ENCODE results near the gene KRT40. TPM values are rescaled to one million over a fixed set of nuclear protein-coding genes. Genes with fewer than 3 reads are reported as not detected.

Gene KRT40
- total and polyA plus RNA-seq, 2 of the 4 experiments (the other 2 are of a cell fraction) = not detected

- H3K79me1 ChIP-seq (ENCODE audit: low read depth in 1 of 2, low read length in 2 of 2) = no peaks in the 10 kb centered on the region
- no peak overlapping the region for H3K56ac ChIP-seq (ENCODE audit: extremely low read depth, insufficient read depth, low read length)
- ChIA-PET CTCF (no interaction called here), POLR2A (ENCODE audit: unreplicated experiment) (no interaction called here)
- H3K4me3 ChIP-seq (ENCODE audit: insufficient read depth, low read depth, low read length) = no peak overlapping the region
- dilution Hi-C loops (cut with HindIII; ENCODE audit: low sequenced_read_pairs, unreplicated experiment) = no loop called here
- no peak overlapping the region for H2AK9ac ChIP-seq (replicated peaks; ENCODE audit: low read depth, low read length, poor library complexity)
- no TSS peak for BruUV-seq (replicated peaks)
- no peaks in the 10 kb centered on the region for H3K36me3 ChIP-seq (ENCODE audit: control insufficient read depth, insufficient read depth, low read length)
- H3K14ac ChIP-seq (replicated peaks; ENCODE audit: low read depth, low read length) = no peak overlapping the region
- 87% methylated on average over 11 of the region's 13 CpGs; no CpG with 5 or more reads in 1 of the 2 experiments for WGBS, 2 experiments (ENCODE audit: extremely low coverage in 2 of 2, insufficient read length in 1 of 2)
- no peak overlapping the region for H3K9ac ChIP-seq (ENCODE audit: low read depth, low read length)
- H3K4me2 ChIP-seq (ENCODE audit: low read depth, low read length) = no peak overlapping the region
- no peak overlapping the region for H2BK5ac ChIP-seq (ENCODE audit: low read depth, low read length, poor library complexity, severe bottlenecking)
- ATAC-seq (ENCODE audit: low read depth) = no peak
- peaks cover 5% of the 10 kb centered on the region for H3K4me1 ChIP-seq (ENCODE audit: control insufficient read depth, insufficient read depth, low read length)
- H3K23ac ChIP-seq (ENCODE audit: low read depth, low read length) = no peak overlapping the region
- H3K9me3 ChIP-seq (ENCODE audit: control insufficient read depth, insufficient read depth, low read length) = no peaks in the 10 kb centered on the region
- no peak overlapping the region for H4K5ac ChIP-seq (ENCODE audit: low read depth, low read length)
- H4K8ac ChIP-seq (ENCODE audit: low read depth in 2 of 2, low read length in 2 of 2) = no peak overlapping the region
- H3K4ac ChIP-seq (ENCODE audit: low read depth, low read length) = 0 out of 2 replicates have a peak overlapping the region, but pooled peaks have one; percentile 24
- H2BK120ac ChIP-seq (ENCODE audit: low read depth, low read length) = no peak overlapping the region
- H2AFZ ChIP-seq (replicated peaks; ENCODE audit: low read length, poor library complexity) = peak overlapping the region; percentile 47
- in situ Hi-C loops (cut with MboI; ENCODE audit: low sequenced_read_pairs) = no loop called here
- no peak overlapping the region for H2BK15ac ChIP-seq (ENCODE audit: low read depth, low read length)
- no peaks in the 10 kb centered on the region for H3K27me3 ChIP-seq (ENCODE audit: control insufficient read depth, insufficient read depth, low read length)
- H4K91ac ChIP-seq (ENCODE audit: insufficient read depth, low read depth, low read length) = no peak overlapping the region
- no peaks in the 10 kb centered on the region for H3K9me1 ChIP-seq (ENCODE audit: insufficient read depth, low read length)
- H2AK5ac ChIP-seq (ENCODE audit: low read depth, low read length) = no peak overlapping the region
- TF ChIP-seq CTCF (conservative IDR thresholded peaks at IDR 0.05; ENCODE audit: low read depth, low read length) (no peak), MAZ (IDR thresholded peaks at IDR 0.05; ENCODE audit: borderline replicate concordance, low read depth, low read length) (no peak), POLR2A (IDR thresholded peaks at IDR 0.05; ENCODE audit: low read depth, low read length) (no peak), NFE2L2 (IDR thresholded peaks at IDR 0.05; ENCODE audit: low read depth, low read length) (no peak), USF2 (IDR thresholded peaks at IDR 0.05; ENCODE audit: low read depth, low read length) (no peak), CHD1 (IDR thresholded peaks at IDR 0.05; ENCODE audit: low read depth, low read length) (no peak), ELK1 (IDR thresholded peaks at IDR 0.05; ENCODE audit: borderline replicate concordance, low read depth, low read length) (no peak), RAD21 (IDR thresholded peaks at IDR 0.05; ENCODE audit: low read length) (no peak), FOS (IDR thresholded peaks at IDR 0.05; ENCODE audit: low read depth, low read length) (no peak), RCOR1 (IDR thresholded peaks at IDR 0.05; ENCODE audit: insufficient replicate concordance, low read length) (no peak), BHLHE40 (IDR thresholded peaks at IDR 0.05; ENCODE audit: low read depth, low read length) (no peak), SMC3 (IDR thresholded peaks at IDR 0.05; ENCODE audit: low read depth, low read length) (no peak), RFX5 (IDR thresholded peaks at IDR 0.05; ENCODE audit: low read depth, low read length) (no peak), CEBPB (IDR thresholded peaks at IDR 0.05; ENCODE audit: low read depth, low read length) (no peak), MXI1 (IDR thresholded peaks at IDR 0.05; ENCODE audit: borderline replicate concordance, low read depth, low read length) (no peak), MAFK (IDR thresholded peaks at IDR 0.05; ENCODE audit: low read depth, low read length) (no peak)
- no peaks in the 10 kb centered on the region for H4K20me1 ChIP-seq (ENCODE audit: insufficient read depth, low read length)
- H3K27ac ChIP-seq (ENCODE audit: insufficient read depth, low read length) = no peak overlapping the region
- intact Hi-C loops (cut with micrococcal nuclease) = no loop called here
- no peak overlapping the region for H3K18ac ChIP-seq (ENCODE audit: low read depth, low read length)
- H2BK20ac ChIP-seq (ENCODE audit: low read depth, low read length) = no peak overlapping the region
- DNase-seq = no peak
Observed at GRCh38 chr17:40978575-40979151, 5.5 kb downstream of the KRT40 start.

Measured in IMR-90 (cell line).